HG02588 (cell line): ENCODE results near the gene FEV.

Experiments used
- ATAC-seq: cut with Tn5 transposase; IDR thresholded peaks from one replicate; pipeline ENCODE4 v1.9.1; 2021; ENCODE audit warnings: mild to moderate bottlenecking, moderate library complexity; ENCODE audit not compliant: unreplicated experiment

FEV gene

DNA sequence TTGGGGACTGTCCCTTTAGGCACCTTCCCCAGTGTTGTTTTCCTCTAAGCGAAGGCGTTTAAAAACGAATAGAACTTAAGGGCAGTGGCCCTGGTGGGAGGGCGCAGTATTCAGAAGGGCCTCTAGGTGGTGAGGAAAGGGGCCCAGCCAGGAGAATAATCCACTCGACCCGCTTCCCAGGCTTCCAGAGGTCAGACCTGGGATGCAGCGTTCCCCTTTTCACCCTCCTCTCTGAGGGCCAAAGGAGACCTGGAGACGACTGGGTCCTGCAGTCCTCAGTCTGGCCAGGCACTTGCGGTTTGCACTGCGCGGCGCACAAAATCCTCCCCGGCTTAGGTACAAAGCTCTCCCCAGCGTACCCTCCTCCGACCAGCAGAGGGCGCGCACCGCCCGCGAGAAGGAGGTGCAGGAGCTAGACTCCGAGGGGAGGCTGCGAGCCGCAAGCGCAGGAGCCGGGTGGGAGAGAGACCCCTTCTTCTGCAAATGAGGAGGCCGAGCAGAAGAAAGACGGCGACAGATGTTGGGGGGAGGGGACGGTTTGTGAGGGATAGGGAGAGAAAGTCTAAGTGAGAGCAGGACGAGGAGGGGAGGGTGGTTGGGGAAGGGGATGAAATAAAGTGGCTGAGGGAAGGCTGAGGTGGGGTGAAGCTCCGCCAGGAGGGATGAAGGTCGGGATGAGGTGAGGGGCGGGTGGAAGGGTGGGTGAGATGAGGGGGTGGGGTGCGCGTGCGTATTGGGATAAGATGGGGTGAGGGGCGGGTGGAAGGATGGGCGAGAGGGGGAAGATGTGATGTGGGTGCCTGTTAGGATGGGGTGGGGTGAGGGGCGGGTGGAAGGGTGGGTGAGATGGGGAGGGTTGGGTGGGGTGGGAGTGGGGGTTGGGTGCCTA, 4.9 kb downstream of the FEV start:
- peak; percentile 82 for ATAC-seq

DNA sequence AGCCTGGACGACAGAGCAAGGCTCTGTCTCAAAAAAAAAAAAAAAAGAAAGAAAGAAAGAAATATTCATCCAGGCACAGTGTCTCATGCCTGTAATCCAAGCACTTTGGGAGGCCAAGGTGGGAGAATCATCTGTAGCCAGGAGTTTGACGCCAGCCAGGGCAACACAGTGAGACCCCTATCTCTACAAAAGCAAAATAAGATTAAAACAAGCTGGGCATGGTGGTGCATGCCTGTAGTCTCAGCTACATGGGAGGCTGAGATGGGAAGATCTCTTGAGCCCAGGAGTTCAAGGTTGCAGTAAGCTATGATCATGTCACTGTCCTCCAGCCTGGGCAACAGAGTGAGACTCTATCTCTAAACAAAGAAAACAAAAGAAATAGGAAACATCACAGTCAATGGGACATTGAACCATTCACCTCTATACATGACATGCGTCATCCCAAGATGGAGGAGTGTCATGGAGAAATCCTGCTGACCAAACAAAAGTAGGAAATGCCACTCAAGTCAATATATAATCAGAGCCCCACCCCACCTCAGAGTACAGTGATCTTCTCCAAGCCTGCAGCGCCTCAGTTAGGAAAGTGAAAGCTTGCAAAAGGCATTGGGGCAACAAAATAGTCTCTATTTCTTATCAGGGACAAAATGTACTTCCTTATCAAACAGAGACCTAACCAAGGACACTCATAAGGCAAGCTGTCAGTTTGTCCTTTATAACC, 9.8 kb downstream of the FEV start:
- ATAC-seq, result no peak

- no peak for ATAC-seq
Observed at GRCh38 chr2:218970894-218971293, 14.1 kb downstream of the FEV start.

GRCh38 chr2:218964041-218964771, 20.8 kb downstream of the FEV start:
- no peak for ATAC-seq

- no peak for ATAC-seq
Observed at GRCh38 chr2:218963601-218964000, 21.4 kb downstream of the FEV start.

DNA sequence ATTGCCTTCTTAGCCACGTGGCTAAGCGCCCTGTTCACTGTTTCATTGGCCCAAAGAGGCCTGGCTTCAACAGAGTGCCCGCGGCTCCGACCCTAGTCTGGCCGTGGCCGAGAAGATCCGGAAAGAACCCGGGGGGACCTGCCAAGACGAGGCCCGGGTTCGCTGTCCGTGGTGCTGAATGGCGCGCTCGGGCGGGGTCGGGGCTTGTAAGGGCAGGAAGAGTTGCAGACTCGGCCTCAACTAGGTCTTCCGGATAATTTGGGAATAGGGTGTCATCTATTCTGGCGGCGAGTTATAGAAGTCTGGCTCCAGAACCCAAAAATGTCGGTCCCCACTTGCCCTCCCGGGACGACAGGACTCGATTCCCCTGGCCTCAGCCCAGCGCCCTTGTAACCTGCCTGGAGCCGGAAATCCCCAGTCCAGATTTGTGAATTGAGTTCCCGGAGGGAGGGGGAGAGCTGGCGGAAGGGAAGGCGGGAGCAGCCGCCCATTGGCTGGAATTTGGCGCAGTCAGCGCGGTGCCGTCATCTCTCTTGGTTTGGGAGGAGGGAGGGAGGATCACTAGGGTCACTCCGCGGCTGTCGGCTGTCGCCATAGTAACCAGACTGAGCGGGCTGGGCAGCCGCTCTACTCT, 22.0 kb downstream of the FEV start:
- no peak for ATAC-seq

GRCh38 chr2:218961651-218962570, 23.1 kb downstream of the FEV start:
- ATAC-seq, result no peak

- no peak for ATAC-seq
Observed at GRCh38 chr2:218961229-218961628, 23.8 kb downstream of the FEV start.

DNA sequence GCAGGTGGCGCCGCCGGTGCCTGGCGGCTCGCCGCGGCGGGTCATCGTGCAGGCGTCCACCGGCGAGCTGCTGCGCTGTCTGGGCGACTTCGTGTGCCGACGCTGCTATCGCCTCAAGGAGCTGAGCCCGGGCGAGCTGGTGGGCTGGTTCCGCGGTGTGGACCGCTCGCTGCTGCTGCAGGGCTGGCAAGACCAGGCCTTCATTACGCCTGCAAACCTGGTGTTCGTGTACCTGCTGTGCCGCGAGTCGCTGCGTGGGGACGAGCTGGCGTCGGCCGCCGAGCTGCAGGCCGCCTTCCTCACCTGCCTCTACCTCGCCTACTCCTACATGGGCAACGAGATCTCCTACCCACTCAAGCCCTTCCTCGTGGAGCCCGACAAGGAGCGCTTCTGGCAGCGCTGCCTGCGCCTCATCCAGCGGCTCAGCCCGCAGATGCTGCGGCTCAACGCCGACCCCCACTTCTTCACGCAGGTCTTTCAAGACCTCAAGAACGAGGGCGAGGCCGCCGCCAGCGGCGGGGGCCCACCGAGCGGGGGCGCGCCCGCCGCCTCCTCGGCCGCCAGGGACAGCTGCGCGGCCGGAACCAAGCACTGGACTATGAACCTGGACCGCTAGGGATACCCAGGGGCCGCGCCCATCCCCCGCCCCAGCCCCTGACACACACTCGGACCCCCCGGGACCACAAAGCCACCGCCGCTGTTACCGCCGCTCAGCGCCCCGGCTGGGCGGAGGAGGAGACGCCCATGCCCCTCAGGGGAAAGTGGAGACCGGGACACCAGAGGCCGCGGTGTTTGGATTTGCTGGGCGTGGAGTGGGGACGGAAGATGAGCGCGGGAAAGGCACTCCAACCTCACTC, 24.4 kb downstream of the FEV start:
- ATAC-seq, result no peak

- no peak for ATAC-seq
Observed at GRCh38 chr2:218959761-218960308, 25.1 kb downstream of the FEV start.

- peak; percentile 93 for ATAC-seq
Observed at GRCh38 chr2:218959141-218959731, 25.7 kb downstream of the FEV start, which contains the start of gene CDK5R2. TSS of gene CDK5R2 (plus strand) at chr2:218959666. CDS start at chr2:218959821, 155 bp downstream.

- no peak for ATAC-seq
Observed at GRCh38 chr2:218958276-218958675, 26.7 kb downstream of the FEV start.

GRCh38 chr2:218957671-218958070, 27.3 kb downstream of the FEV start:
- no peak for ATAC-seq

- no peak for ATAC-seq
Observed at GRCh38 chr2:218956039-218956438, 28.9 kb downstream of the FEV start.

- ATAC-seq, result no peak
Observed at GRCh38 chr2:218954541-218955300, 30.3 kb downstream of the FEV start.

DNA sequence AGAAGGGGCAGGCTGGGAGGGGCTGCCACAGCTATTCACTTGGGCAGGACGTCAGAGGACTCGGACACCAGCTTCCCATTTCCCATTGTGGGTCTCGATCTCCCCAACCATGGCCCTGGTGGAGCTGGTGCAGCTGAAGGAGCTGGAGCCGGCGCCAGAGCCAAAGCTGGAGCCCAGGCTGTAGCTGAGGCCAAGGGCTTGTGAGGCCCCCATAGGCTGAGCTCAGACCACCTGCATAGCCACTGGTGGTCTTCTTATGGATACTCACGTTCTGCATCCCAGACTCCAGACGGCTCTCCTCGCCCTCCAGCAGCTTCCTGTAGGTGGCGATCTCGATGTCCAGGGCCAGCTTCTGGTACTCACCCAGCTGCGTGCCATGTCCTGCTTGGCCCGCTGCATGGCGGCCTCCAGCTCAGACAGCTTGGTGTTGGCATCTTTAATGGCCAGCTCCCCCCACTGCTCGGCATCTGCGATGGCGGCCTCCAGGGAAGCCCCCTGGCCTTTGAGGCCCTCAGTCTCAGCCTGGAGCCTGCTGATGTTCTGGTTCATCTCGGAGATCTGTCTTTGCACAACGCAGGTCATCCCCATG, 31.5 kb downstream of the FEV start:
- no peak for ATAC-seq

GRCh38 chr2:218952160-218952559, 32.8 kb downstream of the FEV start:
- no peak for ATAC-seq
